Lower leg skin (tissue), 3 donors: ENCODE results near the gene SSR2.

Experiments used
- POLR2A ChIP-seq, 2 donors: fragments of 450-650 bp; IDR thresholded peaks; one replicate each; pipeline ENCODE4 v1.6.1; 2016 to 2017; ENCODE audit warnings: antibody characterized with exemption in 2 of 2, mild to moderate bottlenecking in 1 of 2, moderate library complexity in 1 of 2
- TF ChIP-seq, protein P1 (sequence below), 3 donors: fragments of 450-650 bp; IDR thresholded peaks; one replicate each; pipeline ENCODE4 v1.5.1; 2016; ENCODE audit warnings: antibody characterized with exemption in 3 of 3, mild to moderate bottlenecking in 3 of 3, moderate library complexity in 2 of 3

DNA sequence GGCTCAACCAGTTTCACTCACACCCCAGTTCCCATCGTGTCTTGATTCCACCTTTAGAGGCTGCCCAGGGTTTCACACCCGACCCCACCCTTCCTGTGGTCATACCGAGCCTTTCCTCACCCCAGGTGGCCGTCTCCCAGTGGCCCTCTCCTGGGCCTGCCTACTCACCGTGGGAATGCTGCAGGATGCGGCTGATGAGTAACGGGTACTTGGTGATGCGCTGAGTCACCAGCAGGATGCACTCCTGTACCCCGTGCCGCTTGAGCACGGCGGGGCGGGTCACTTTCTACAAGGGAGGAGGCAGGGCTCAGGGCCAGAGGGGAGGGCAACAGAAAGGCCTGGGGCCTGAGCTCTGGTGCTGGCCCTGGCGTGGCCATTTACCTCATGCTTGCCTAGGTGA is 58.8 kb downstream of the SSR2 start:
- TF ChIP-seq, protein P1, sequence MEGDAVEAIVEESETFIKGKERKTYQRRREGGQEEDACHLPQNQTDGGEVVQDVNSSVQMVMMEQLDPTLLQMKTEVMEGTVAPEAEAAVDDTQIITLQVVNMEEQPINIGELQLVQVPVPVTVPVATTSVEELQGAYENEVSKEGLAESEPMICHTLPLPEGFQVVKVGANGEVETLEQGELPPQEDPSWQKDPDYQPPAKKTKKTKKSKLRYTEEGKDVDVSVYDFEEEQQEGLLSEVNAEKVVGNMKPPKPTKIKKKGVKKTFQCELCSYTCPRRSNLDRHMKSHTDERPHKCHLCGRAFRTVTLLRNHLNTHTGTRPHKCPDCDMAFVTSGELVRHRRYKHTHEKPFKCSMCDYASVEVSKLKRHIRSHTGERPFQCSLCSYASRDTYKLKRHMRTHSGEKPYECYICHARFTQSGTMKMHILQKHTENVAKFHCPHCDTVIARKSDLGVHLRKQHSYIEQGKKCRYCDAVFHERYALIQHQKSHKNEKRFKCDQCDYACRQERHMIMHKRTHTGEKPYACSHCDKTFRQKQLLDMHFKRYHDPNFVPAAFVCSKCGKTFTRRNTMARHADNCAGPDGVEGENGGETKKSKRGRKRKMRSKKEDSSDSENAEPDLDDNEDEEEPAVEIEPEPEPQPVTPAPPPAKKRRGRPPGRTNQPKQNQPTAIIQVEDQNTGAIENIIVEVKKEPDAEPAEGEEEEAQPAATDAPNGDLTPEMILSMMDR (IDR thresholded peaks at IDR 0.05), result no peak
- TF ChIP-seq POLR2A (IDR thresholded peaks at IDR 0.05), result no peak
